HG02798 (cell line): Measurements from ENCODE around the gene STMN3.
"Not testable (repeated sequence)": the region's sequence is repeated elsewhere in the genome, so short reads cannot be mapped to it uniquely, and the experiment has no call there.

Experiments
- ATAC-seq: cut with Tn5 transposase; IDR thresholded peaks from one replicate; pipeline ENCODE4 v1.9.1; 2021; ENCODE audit warnings: mild to moderate bottlenecking; ENCODE audit not compliant: unreplicated experiment, poor library complexity

The STMN3 gene

DNA sequence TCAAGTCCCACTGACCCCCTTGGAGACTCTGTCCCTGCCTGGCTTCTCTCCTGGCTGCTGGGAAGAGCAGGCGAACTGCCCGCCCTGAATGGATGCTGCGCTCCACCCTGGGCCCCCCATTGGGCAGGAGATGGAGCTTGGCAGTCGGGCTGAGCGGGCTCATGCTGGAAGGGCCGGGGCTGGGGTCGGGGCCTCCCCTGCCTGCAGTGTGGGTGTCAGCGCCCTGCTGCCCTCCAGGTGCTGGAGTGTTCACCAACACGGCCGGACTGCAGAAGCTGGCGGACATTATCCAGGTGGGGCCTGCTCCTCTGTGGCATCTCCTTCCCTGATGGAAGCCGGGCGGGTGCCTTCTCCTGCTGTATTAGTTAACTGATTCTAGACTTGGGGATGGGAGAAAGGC is 27.2 kb upstream of the STMN3 start:
- no peak for ATAC-seq

GRCh38 chr20:63679799-63680305 is 26.6 kb upstream of the STMN3 start:
- ATAC-seq: no peak

DNA sequence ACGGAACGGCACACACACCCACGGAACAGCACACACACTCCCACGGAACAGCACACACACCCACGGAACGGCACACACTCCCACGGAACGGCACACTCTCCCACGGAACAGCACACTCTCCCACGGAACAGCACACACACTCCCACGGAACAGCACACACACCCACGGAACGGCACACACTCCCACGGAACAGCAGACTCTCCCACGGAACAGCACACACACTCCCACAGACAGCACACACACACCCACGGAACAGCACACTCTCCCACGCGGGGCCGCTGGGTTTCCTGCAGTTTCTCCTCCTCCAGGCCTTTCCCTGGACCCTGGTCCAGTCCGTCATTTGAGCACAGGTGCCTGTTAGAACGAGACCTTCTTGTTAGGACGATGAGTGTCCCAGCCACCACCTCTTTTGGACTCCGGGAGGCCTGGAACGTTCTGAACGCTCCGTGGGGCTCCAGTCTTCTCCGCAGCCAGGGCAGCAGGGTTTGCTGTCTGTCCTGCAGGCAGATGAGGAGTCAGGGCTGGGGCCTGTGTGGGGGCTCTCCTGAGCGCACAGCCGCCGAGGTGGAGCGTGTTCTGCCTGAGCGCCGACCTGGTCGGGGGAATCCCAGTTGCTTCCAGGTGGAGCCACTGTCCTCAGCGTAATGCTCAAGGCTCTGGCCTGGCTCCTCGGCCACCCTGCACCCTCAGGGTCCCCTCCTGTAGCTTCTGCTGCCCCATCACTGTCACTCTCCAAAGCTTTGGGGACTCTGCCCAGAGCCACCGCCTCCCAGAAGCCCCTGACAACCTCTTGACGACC is 25.6 kb upstream of the STMN3 start:
- no peak for ATAC-seq

GRCh38 chr20:63678071-63678470 is 24.8 kb upstream of the STMN3 start:
- ATAC-seq: no peak

DNA sequence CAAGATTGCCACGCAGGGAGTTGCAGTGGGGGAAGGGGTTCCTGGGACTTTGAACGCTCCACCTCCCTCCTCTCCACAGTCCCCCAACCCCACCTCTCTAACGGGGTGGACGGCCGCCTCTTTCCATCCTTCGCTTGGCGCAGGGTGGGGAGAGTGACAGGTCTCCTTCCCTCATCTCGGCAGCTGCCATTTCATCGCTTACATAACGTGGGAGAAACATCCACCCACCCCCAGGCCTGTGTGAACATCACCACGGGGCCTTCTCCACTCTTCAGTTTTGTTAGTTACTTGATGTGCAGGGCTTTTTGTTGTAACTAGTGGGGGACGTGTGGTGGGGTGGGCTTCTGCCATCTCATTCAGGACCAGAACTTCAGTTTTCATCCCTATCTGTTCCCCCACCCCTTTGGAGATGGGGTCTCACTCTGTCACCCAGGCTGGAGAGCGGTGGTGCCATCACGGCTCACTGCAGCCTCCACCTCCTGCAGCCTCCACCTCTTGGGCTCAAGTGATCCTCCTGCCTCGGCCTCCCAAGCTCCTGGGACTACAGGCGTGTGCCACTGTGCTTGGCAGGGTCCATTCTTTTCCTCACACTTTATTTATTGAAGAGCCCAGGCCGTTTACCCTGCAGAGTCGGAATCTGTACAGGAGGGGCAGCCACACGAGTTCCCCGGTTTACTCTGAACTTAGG is 22.6 kb upstream of the STMN3 start:
- no peak for ATAC-seq

DNA sequence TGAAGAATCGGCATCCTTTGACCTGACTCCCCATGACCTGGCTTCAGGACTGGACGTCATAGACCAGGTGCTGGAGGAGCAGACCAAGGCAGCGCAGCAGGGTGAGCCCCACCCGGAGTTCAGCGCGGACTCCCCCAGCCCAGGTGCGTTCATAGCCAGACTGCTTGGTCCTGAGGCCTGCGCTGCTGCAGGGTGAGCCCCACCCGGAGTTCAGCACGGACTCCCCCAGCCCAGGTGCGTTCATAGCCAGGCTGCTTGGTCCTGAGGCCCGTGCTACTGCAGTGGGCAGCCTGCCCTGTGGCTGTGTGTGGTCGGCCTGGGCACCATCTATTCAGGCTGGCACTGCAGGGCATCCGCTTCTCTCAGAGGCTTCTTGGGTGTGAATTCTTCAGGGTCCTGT is 20.7 kb upstream of the STMN3 start:
- ATAC-seq: no peak

- no peak for ATAC-seq
Measured at GRCh38 chr20:63672666-63673065, 19.4 kb upstream of the STMN3 start.

GRCh38 chr20:63671695-63672094 is 18.5 kb upstream of the STMN3 start:
- not testable (repeated sequence) for ATAC-seq

GRCh38 chr20:63668351-63668750 is 15.1 kb upstream of the STMN3 start:
- no peak for ATAC-seq

DNA sequence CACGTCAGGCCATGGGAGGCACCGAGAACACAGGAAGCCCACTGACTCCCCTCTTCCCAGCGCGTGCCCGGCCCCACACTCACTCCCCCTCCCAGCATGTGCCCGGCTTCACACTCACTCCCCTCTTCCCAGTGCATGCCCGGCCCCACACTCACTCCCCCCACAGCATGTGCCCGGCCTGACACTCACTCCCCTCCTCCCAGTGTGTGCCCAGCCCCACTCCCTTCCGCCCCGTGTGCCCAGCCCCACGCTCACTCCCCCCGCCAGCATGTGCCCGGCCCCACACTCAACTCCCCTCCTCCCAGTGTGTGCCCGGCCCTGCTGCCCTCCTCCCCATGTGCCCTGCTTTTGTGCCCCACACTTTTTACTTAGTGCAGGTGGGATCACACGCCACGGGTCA is 14.6 kb upstream of the STMN3 start:
- no peak for ATAC-seq

- ATAC-seq: no peak
Measured at GRCh38 chr20:63665708-63666107, 12.5 kb upstream of the STMN3 start.

GRCh38 chr20:63664861-63665594 is 11.8 kb upstream of the STMN3 start:
- ATAC-seq: no peak

GRCh38 chr20:63664143-63664851 is 11.1 kb upstream of the STMN3 start:
- no peak for ATAC-seq

DNA sequence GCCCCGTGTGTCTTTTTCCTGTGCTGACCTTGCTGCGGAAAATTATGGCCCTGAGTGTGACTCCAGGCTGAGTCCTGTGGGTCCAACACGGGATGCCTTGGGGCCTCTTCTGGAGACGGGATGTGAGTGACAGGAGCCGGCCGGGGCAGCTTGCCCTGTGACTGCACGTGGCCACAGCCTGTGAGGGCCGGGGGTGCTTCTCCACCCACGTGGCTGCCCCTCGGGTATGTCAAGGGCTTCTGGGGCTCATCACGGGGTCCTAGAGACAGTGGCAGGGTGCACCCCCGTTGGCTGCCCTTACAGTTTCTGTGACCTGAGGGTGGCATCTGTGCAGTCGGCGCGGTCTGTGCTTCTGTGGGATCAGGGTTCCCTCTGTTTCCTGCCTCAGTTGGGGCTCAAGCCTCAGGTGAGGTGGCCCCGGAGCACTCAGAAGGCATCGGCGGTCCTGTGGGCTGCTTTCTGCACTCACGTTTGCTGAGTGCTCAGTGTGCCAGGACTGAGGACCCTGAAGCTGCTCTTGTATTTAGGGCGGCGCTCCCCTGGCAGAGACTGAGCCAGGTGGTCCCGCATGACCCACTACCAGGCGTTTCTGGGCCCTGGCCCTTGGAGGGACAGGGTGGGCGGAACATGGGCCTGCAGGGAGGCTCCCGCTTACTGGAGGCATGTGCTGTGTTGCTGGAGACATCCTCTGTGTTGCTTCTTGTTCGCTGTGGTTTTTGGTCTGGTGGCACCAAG is 10.3 kb upstream of the STMN3 start:
- ATAC-seq: no peak

DNA sequence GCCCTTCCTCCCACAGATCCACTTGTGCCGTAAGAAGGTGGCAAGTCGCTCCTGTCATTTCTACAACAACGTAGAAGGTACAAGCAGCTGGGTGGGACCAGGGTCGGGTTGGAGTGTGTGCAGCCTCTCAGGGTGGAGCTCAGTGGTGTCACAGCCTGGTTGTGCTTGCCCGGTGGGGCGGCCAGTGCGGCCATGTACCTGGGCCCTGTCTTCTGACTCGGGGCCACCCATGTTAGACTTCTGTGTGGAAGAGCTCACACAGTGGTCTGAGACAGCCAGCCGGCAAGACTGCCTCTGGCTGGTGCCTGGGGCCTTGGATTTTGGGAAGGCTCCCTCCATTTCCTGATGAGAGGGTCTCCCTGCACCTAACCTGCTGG is 9.6 kb upstream of the STMN3 start:
- ATAC-seq: no peak

GRCh38 chr20:63661959-63662812 is 9.0 kb upstream of the STMN3 start:
- ATAC-seq: no peak

DNA sequence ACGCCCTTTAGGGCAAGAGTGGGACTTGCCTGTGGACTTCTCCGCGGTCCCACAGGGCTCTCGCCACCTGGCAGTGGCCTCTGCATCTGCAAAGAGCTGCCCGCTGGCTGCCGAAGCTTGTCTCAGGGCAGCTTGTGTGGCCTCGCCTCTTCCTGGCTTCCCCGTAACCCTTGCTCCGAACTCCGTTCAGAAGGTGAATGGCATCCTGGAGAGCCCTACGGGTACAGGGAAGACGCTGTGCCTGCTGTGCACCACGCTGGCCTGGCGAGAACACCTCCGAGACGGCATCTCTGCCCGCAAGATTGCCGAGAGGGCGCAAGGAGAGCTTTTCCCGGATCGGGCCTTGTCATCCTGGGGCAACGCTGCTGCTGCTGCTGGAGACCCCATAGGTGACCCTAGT is 7.9 kb upstream of the STMN3 start:
- ATAC-seq: no peak

DNA sequence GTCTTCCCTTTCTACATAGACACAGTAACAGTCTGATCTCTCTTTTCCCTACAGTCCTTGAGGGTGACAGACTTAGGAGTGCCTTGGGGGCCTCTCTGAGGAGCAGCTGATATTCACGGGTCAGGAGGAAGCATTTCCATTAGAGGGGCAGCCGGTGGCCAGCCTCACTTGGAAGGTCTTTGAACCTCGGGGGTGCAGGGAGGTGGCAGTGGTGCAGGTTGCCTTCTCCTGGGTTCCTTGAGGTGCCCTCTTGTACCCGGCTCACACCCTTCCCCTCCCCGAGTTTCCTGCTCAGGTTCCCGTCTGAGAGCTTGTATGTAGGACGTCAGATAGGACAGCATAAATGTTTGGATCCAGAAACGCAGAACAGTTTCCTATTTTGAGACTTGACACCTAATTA is 7.4 kb upstream of the STMN3 start:
- ATAC-seq: no peak

DNA sequence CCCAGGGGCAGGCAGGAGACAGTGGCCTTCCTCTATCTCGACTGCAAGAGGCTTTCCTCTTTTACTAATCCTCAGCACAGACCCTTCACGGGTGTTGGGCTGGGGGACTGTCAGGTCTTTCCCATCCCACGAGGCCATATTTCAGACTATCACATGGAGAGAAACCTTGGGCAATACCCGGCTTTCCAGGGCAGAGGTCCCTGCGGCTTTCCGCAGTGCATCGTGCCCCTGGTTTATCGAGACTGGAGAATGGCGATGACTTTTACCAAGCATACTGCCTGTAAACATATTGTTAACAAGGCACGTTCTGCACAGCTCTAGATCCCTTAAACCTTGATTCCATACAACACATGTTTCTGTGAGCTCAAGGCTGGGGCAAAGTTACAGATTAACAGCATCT is 7.0 kb upstream of the STMN3 start:
- ATAC-seq: not testable (repeated sequence)
